HG03354 (cell line): Measurements from ENCODE around the gene UGT8.
"Not testable (repeated sequence)": the region's sequence is repeated elsewhere in the genome, so short reads cannot be mapped to it uniquely, and the experiment has no call there.

Source experiments
- ATAC-seq: cut with Tn5 transposase; IDR thresholded peaks from one replicate; pipeline ENCODE4 v1.9.1; 2021; ENCODE audit warnings: mild to moderate bottlenecking; ENCODE audit not compliant: unreplicated experiment, poor library complexity, severe bottlenecking

Gene UGT8

GRCh38 chr4:114598191-114599121 lies at the start of gene UGT8:
TSS of gene UGT8 (plus strand) at chr4:114598807. CDS start at chr4:114622881, 24,074 bp downstream.
- peak; percentile 50 for ATAC-seq

DNA sequence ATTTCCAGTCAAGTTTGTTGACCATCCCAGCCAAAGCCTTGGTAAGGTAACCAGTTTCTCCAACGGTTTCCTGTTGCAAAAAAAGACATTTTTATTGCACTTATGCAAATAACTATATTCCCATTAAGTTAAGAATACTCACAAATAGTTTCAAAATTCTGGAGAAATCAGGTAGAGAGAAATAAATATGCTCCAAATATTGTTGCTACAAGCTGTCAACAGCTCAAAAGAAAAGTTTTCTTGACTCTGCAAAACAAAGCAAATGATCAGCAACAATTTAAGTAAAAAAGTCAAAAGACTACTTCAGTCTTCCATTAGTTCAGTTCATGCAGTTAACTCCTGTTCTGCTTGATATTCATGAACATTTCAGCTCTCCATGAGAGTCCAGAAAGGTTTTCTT lies 49.0 kb upstream of the UGT8 start:
- no peak for ATAC-seq

DNA sequence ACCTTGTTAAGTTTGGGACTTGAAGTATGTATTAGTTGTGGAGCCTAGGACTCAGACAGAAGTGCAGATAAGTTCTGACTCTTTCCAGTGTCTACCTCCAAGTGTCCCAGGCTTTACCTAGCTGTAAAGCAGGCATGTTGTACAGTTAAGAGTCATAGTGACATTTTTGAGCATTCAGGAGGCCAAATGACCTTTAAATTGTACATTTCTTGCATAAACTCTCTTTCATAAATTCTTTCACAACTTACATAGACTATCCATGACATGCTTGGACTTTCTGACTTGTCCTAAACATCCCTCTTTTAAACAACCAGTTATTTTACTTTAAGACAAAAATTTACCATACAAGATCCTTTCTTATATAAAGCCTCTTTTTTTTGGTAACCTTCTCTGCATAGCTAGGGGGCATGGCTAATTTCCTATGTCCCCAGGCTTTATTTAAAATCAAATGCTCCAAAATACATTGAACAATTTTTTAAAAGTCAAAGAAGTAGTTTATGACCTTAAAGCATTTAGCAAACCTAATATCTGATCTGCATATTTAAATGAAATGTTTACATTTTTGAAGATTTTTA lies 40.1 kb upstream of the UGT8 start:
- ATAC-seq: no peak

GRCh38 chr4:114561590-114561989 lies 37.0 kb upstream of the UGT8 start:
- ATAC-seq: no peak

GRCh38 chr4:114562176-114562904 lies 36.3 kb upstream of the UGT8 start:
- no peak for ATAC-seq

DNA sequence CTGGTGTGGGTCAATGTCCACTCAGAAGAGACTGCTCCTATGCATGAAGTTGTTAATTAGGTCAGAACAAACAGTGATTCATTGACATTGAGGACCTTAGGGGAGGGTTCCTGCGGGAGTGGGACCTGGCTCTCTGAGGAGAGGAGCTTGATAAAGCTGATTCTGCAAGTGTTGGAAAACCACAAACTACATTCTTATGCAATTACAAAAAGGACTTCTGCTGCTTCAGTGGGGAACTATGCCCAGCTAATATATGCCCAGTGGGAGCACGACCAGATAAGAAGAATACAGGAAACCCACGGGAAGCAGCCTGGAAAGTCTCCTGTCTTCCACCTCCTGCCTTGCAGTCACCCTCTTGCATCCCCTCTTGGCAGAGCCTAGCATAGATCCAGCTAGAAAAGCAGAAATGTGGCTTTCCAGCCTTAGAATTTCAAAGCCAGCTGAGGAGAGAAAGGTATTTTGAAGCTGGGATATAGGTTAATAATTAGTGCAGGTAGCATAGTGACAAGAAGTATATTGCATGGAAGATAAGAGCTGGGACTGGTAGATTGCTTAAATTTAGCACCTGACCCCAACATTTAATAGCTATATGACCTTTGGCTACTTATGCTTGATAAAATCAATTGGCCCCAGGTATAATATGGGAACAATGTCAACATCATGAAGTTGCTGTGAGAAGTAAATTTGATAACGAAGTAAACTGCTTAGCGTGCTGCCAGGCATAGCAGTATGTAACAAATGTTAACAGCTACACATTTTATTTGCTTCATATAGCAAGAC lies 34.9 kb upstream of the UGT8 start:
- no peak for ATAC-seq

DNA sequence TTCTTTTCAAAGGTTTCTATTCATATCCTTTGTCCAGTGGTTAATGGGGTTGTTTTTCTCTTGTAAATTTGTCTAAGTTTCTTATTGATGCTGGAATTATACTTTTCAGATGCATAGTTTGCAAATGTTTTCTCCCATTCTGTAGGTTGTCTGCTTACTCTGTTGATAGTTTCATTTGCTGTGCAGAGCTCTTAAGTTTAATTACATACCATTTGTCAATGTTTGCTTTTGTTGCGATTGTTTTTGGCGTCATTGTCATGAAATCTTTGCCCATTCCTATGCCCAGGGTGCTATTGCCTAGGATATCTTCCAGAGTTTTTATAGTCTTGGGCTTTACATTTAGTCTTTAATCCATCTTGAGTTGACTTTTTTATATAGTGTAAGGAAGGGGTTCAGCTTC lies 21.2 kb upstream of the UGT8 start:
- ATAC-seq: no peak

- no peak for ATAC-seq
Observed at GRCh38 chr4:114582621-114583020, 16.0 kb upstream of the UGT8 start.

DNA sequence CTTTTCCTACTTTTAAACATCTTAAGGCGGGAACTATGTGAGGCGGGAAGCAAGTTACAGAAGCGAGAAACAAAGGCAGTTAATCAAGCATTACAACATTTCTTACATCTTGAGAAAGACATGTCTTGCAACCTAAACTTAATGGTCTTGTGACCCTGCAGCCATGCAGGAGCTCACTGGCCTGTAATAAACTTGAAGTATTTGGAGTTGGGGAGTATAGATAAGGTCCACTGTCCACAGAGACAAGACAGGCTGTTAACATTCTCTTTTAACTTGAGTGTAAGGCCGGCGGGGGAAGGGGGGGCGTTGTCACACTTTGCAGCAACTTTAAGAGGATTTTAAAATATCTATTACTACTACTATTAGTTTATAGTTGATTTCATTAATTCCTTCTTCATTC lies 10.3 kb upstream of the UGT8 start:
- no peak for ATAC-seq

GRCh38 chr4:114590360-114590759 lies 8.2 kb upstream of the UGT8 start:
- ATAC-seq: not testable (repeated sequence)

- ATAC-seq: no peak
Observed at GRCh38 chr4:114593526-114593925, 5.1 kb upstream of the UGT8 start.

DNA sequence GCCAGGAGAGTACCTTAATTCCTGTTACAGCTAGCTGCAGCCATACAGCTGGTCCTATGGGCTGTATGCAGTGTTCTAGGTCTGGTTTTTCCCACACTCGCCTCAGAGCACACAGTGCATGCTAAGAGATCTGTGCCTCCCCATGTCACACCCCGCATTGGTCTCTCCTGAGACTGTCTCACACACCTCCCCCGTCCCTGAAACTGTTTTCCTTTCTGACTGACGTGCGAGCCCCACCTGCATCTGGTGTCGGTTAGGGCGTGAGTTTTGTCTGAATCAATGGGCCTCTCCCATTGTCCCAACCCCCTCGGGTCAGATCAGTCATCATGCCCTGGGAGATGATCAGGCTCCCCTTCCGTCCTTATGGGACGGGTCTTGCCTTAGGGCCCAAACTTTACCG lies 3.4 kb upstream of the UGT8 start:
- no peak for ATAC-seq

GRCh38 chr4:114595921-114596320 lies 2.7 kb upstream of the UGT8 start:
- ATAC-seq: no peak

DNA sequence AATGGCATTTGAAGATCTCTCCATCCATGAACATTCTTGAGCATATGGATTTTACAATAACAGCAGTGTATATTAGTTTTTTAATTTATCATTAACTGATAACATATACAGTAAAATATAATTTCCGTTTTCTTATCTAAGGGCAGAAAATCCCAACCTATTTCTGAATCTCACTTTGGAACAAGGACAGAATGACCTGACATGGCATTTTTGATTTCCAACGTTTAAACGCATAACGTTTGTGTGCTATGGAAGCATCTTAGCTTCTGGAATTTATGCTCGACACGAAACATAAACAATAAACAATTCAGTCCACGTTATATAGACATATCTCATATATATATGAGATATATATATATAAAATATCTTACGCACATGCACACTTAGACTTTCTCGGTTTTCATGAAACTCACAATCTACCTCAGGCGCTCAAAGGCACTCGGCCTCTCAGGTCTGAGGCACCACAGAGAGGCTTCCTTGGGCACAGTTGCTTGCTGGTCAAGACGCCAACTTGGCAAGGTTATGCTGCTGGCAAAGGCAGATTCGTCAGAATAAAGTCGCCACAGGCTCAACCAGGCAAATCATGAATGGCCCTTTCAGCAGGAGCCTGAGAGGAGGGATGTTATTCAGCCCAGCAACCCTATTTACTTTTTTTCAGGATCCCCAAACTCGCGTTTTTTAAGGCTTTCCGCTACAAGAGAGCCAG lies 1.0 kb upstream of the UGT8 start:
- no peak for ATAC-seq

GRCh38 chr4:114599231-114599902 lies 760 bp downstream of the UGT8 start:
- no peak for ATAC-seq

- no peak for ATAC-seq
Observed at GRCh38 chr4:114599903-114600552, 1.4 kb downstream of the UGT8 start.

GRCh38 chr4:114600672-114601071 lies 2.1 kb downstream of the UGT8 start:
- ATAC-seq: no peak

DNA sequence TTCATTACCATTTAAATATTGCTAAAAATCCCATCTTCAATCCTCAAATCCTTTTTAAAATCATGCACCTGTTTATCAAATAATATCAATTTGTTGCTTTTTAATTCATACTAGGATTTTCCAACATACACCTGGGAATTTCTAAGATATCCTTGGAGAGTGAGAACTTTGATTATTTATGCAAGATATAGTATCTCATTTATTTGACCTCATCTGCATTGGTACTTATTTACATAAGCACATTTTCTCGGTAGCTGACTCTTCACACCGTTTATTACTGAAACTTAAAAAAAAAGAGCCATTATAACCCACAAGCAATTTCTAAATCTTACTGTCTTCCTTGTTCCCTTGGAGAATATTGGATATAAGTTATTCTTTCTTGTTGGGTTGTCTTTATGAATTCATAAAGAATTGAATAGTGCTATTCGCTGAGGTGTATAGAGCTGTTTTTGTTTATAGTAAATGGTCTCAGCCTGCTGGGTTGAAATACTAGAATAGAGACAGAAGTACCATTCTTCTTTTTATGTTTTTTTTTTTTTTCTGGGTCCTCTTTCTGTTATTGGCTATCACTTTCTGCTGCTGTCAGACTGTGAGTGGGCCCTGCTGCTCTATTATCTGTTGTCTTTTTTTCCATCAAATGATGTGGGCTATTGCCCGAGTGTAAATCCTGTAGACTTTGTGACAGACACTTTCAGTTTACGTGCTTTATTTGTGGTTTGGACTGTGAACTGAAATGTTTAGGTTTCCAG lies 2.9 kb downstream of the UGT8 start:
- ATAC-seq: peak; percentile 52
